OCI-LY3 (cell line): ENCODE data around the gene CD248.

Experiments
- H2AFZ ChIP-seq: fragments of 200-600, 300-600 bp; shearing (Covaris generic); 2 replicates; pipeline ENCODE4 v1.6.0; 2014; ENCODE audit warnings: antibody characterized with exemption, low read depth, low read length
- H3K27ac ChIP-seq: fragments of 200-600, 300-600 bp; sonication (generic); 2 replicates; pipeline ENCODE4 v1.5.1; 2014; ENCODE audit warnings: mild to moderate bottlenecking, low read length, moderate library complexity, mixed read lengths
- H3K27me3 ChIP-seq: fragments of 200-600, 300-600 bp; sonication (generic); 2 replicates; pipeline ENCODE4 v1.6.1; 2014; ENCODE audit warnings: low read depth, low read length, mixed read lengths
- H3K36me3 ChIP-seq: fragments of 200-600, 300-600 bp; sonication (generic); replicated peaks from 2 replicates; pipeline ENCODE3; 2014; ENCODE audit warnings: low read depth, low read length, mixed read lengths
- H3K4me1 ChIP-seq: fragments of 300-600, 200-600 bp; sonication (generic); 2 replicates; pipeline ENCODE4 v1.6.1; 2014; ENCODE audit warnings: low read length, mixed read lengths
- H3K4me2 ChIP-seq: fragments of 200-600, 300-600 bp; sonication (generic); 2 replicates; pipeline ENCODE4 v1.6.1; 2014; ENCODE audit warnings: low read length, mixed read lengths
- H3K4me3 ChIP-seq: fragments of 300-600, 200-600 bp; sonication (generic); 2 replicates; pipeline ENCODE4 v1.5.1; 2014; ENCODE audit warnings: antibody characterized with exemption, mild to moderate bottlenecking, low read length, moderate library complexity
- H3K79me2 ChIP-seq: fragments of 300-600, 200-600 bp; shearing (Covaris generic); 2 replicates; pipeline ENCODE4 v1.6.1; 2014; ENCODE audit warnings: mild to moderate bottlenecking, low read length, mixed read lengths
- H3K9ac ChIP-seq: fragments of 300-600, 200-600 bp; shearing (Covaris generic); 2 replicates; pipeline ENCODE4 v1.6.0; 2014; ENCODE audit warnings: mild to moderate bottlenecking, low read length, moderate library complexity
- H3K9me3 ChIP-seq: fragments of 200-600, 300-600 bp; shearing (Covaris generic); 2 replicates; pipeline ENCODE4 v1.6.1; 2014; ENCODE audit warnings: low read length, mixed read lengths; ENCODE audit not compliant: insufficient read depth
- H4K20me1 ChIP-seq: fragments of 200-600, 300-600 bp; sonication (generic); 2 replicates; pipeline ENCODE4 v1.6.1; 2016; ENCODE audit warnings: low read length, mixed read lengths; ENCODE audit not compliant: insufficient read depth
- EZH2phosphoT487 ChIP-seq: fragments of 200-600 bp; shearing (Covaris generic); IDR thresholded peaks from 2 replicates; pipeline ENCODE4 v1.6.1; 2018; ENCODE audit warnings: antibody characterized with exemption, mixed run types, low read depth
- TF ChIP-seq, protein P1 (sequence below): fragments of 200-600, 300-600 bp; sonication (generic); IDR thresholded peaks from 2 replicates; pipeline ENCODE4 v1.5.1; 2014; ENCODE audit warnings: antibody characterized with exemption, low read length, low read depth

CD248 gene

GRCh38 chr11:66266378-66267038 is 50.3 kb downstream of the CD248 start:
- no peaks in the 10 kb centered on the region for H3K9me3 ChIP-seq
- no peak overlapping the region for H3K4me3 ChIP-seq
- H3K27ac ChIP-seq, result no peak overlapping the region
- H2AFZ ChIP-seq, result no peak overlapping the region
- no peak for TF ChIP-seq EZH2phosphoT487
- TF ChIP-seq, protein P1, sequence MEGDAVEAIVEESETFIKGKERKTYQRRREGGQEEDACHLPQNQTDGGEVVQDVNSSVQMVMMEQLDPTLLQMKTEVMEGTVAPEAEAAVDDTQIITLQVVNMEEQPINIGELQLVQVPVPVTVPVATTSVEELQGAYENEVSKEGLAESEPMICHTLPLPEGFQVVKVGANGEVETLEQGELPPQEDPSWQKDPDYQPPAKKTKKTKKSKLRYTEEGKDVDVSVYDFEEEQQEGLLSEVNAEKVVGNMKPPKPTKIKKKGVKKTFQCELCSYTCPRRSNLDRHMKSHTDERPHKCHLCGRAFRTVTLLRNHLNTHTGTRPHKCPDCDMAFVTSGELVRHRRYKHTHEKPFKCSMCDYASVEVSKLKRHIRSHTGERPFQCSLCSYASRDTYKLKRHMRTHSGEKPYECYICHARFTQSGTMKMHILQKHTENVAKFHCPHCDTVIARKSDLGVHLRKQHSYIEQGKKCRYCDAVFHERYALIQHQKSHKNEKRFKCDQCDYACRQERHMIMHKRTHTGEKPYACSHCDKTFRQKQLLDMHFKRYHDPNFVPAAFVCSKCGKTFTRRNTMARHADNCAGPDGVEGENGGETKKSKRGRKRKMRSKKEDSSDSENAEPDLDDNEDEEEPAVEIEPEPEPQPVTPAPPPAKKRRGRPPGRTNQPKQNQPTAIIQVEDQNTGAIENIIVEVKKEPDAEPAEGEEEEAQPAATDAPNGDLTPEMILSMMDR, result no peak
- no peaks in the 10 kb centered on the region for H3K27me3 ChIP-seq
- H3K36me3 ChIP-seq, result peaks cover 17% of the 10 kb centered on the region
- H3K9ac ChIP-seq, result no peak overlapping the region
- H3K79me2 ChIP-seq, result peaks cover 24% of the 10 kb centered on the region
- no peak overlapping the region for H3K4me2 ChIP-seq
- H4K20me1 ChIP-seq, result peaks cover 10% of the 10 kb centered on the region
- H3K4me1 ChIP-seq, result peaks cover 7% of the 10 kb centered on the region

DNA sequence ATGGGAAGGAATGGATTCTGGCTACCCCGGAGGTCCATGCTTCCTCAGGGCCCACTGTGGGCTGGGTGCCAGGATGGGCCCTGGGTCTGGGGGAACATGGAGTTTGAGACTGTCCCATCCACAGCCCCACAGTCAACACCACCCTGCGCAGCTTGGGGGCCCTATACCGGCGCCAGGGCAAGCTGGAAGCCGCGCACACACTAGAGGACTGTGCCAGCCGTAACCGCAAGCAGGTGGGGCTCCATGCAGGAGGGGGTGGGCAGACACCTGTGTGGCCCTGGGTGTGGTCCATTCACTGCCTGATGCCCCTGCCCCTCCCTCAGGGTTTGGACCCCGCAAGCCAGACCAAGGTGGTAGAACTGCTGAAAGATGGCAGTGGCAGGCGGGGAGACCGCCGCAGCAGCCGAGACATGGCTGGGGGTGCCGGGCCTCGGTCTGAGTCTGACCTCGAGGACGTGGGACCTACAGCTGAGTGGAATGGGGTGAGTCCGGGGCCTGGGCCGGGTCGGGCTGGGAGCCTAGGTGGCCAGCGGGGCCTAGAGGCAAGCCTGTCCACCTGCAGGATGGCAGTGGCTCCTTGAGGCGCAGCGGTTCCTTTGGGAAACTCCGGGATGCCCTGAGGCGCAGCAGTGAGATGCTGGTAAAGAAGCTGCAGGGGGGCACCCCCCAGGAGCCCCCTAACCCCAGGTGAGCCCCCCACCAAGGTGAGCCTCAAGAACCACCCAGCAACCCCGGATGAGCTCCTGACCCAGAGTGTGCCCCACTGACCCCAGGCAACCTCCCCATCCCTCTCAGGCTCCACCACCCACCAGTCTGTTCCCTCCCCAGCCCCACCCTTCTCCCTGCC is 51.1 kb downstream of the CD248 start:
- Histone ChIP-seq H3K4me3 (no peak overlapping the region), H3K27ac (no peak overlapping the region), H3K79me2 (peaks cover 21% of the 10 kb centered on the region), H3K9ac (no peak overlapping the region), H3K4me2 (no peak overlapping the region), H4K20me1 (peaks cover 9% of the 10 kb centered on the region), H3K27me3 (no peaks in the 10 kb centered on the region), H3K36me3 (peaks cover 14% of the 10 kb centered on the region), H3K9me3 (no peaks in the 10 kb centered on the region), H2AFZ (no peak overlapping the region), H3K4me1 (peaks cover 7% of the 10 kb centered on the region)
- no peak for TF ChIP-seq EZH2phosphoT487
- TF ChIP-seq, protein P1, result no peak

DNA sequence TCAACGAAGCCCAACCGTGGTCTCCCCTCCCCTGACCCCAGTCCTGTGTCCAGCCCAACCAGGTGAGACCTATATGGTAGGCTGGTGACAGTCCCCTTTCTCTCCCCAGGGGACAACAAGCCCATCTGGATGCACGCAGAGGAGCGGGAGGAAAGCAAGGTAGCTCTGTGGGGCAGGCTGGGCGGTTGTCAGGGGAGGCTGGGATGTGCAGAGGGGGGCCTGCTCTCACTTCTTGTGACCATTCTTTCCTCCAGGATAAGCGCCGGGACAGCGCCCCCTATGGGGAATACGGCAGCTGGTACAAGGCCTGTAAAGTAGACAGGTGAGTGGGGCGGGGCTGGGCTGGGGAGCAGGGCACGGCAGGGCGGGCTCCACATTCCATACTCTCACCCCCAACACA is 51.9 kb downstream of the CD248 start:
- H3K9ac ChIP-seq, result no peak overlapping the region
- TF ChIP-seq, protein P1, result peak; percentile 64
- no peak for TF ChIP-seq EZH2phosphoT487
- peaks cover 16% of the 10 kb centered on the region for H3K36me3 ChIP-seq
- H3K4me3 ChIP-seq, result no peak overlapping the region
- peaks cover 13% of the 10 kb centered on the region for H3K79me2 ChIP-seq
- no peak overlapping the region for H2AFZ ChIP-seq
- H3K4me1 ChIP-seq, result peaks cover 7% of the 10 kb centered on the region
- H4K20me1 ChIP-seq, result peaks cover 3% of the 10 kb centered on the region; the same call in 1 of the 2 replicates
- no peaks in the 10 kb centered on the region for H3K9me3 ChIP-seq
- H3K4me2 ChIP-seq, result no peak overlapping the region
- no peaks in the 10 kb centered on the region for H3K27me3 ChIP-seq
- no peak overlapping the region for H3K27ac ChIP-seq
